HepG2 (cell line): ENCODE measurements around the gene CCDC167. TPM values are rescaled to one million over a fixed set of nuclear protein-coding genes. Genes with fewer than 3 reads are reported as not detected.

Source experiments
- ADNP ChIP-seq: sonication (generic); formaldehyde crosslinking; IDR thresholded peaks from 2 replicates; pipeline ENCODE4 v1.4.0; 2020; ENCODE audit warnings: missing genetic modification reagents
- CCDC6 ChIP-seq: sonication (generic); formaldehyde crosslinking; IDR thresholded peaks from 2 replicates; pipeline ENCODE4 v1.8.1; 2022; ENCODE audit warnings: mild to moderate bottlenecking, missing genetic modification reagents, moderate library complexity
- GABPB1 ChIP-seq: IDR thresholded peaks from 2 replicates; pipeline ENCODE4 v1.6.1; 2016; ENCODE audit warnings: mild to moderate bottlenecking, missing genetic modification reagents, moderate library complexity, missing compliant biosample characterization
- GATAD1 ChIP-seq: IDR thresholded peaks from 2 replicates; pipeline ENCODE4 v1.6.1; 2016; ENCODE audit warnings: missing genetic modification reagents, missing compliant biosample characterization
- HOXA3 ChIP-seq: sonication (generic); formaldehyde crosslinking; IDR thresholded peaks from 2 replicates; pipeline ENCODE4 v1.5.0; 2020; ENCODE audit warnings: missing genetic modification reagents
- JUNB ChIP-seq: sonication (generic); formaldehyde crosslinking; IDR thresholded peaks from 2 replicates; pipeline ENCODE4 v1.8.0; 2022; ENCODE audit warnings: missing genetic modification reagents, mild to moderate bottlenecking, borderline replicate concordance
- KLF6 ChIP-seq: IDR thresholded peaks from 2 replicates; pipeline ENCODE4 v1.8.0; 2016; ENCODE audit warnings: missing biosample characterization, missing genetic modification reagents
- MLLT10 ChIP-seq: sonication (generic); formaldehyde crosslinking; IDR thresholded peaks from 2 replicates; pipeline ENCODE4 v1.4.0; 2020; ENCODE audit warnings: missing genetic modification reagents
- MTF2 ChIP-seq: sonication (generic); formaldehyde crosslinking; IDR thresholded peaks from 2 replicates; pipeline ENCODE4 v1.5.0; 2020; ENCODE audit warnings: missing genetic modification reagents, borderline replicate concordance
- NFYB ChIP-seq: sonication (generic); formaldehyde crosslinking; IDR thresholded peaks from 2 replicates; pipeline ENCODE4 v1.4.0; 2020; ENCODE audit warnings: missing genetic modification reagents
- NFYC ChIP-seq: IDR thresholded peaks from 2 replicates; pipeline ENCODE4 v1.6.1; 2016; ENCODE audit warnings: missing genetic modification reagents, missing compliant biosample characterization
- RNF2 ChIP-seq: fragments of 450-650 bp; conservative IDR thresholded peaks from 2 replicates; pipeline ENCODE4 v1.6.1; 2016; ENCODE audit warnings: low read depth
- SALL1 ChIP-seq: sonication (generic); formaldehyde crosslinking; IDR thresholded peaks from 2 replicates; pipeline ENCODE4 v1.8.0; 2022; ENCODE audit warnings: mild to moderate bottlenecking, missing genetic modification reagents
- SIN3A ChIP-seq: IDR thresholded peaks from 2 replicates; pipeline ENCODE4 v1.6.1; 2011; ENCODE audit warnings: low read depth, mild to moderate bottlenecking, control low read depth, low read length, borderline replicate concordance
- SMC3 ChIP-seq: IDR thresholded peaks from 2 replicates; pipeline ENCODE4 v1.6.1; 2011; ENCODE audit warnings: low read length, improper control_type of control experiment
- SP1 ChIP-seq, 2 experiments: fragments of 450-650 bp in 1 of 2; sonication (generic) in 1 of 2; formaldehyde crosslinking in 1 of 2; IDR thresholded peaks; 2 replicates each; pipeline versions ENCODE4 v1.4.0 to v1.6.1; 2016 to 2020; ENCODE audit warnings: missing genetic modification reagents in 1 of 2
- ZBTB4 ChIP-seq: sonication (generic); formaldehyde crosslinking; IDR thresholded peaks from 2 replicates; pipeline ENCODE4 v1.4.0; 2020; ENCODE audit warnings: missing genetic modification reagents, mild to moderate bottlenecking, borderline replicate concordance
- ZNF230 ChIP-seq: sonication (generic); formaldehyde crosslinking; IDR thresholded peaks from 2 replicates; pipeline ENCODE4 v1.4.0; 2020; ENCODE audit warnings: mild to moderate bottlenecking, missing genetic modification reagents
- ZNF354B ChIP-seq: sonication (generic); formaldehyde crosslinking; IDR thresholded peaks from 2 replicates; pipeline ENCODE4 v1.8.0; 2022; ENCODE audit warnings: mild to moderate bottlenecking, missing genetic modification reagents
- ZNF552 ChIP-seq: sonication (generic); formaldehyde crosslinking; IDR thresholded peaks from 2 replicates; pipeline ENCODE4 v1.9.0; 2022; ENCODE audit warnings: missing genetic modification reagents, mild to moderate bottlenecking, borderline replicate concordance
- ZNF781 ChIP-seq: sonication (generic); formaldehyde crosslinking; IDR thresholded peaks from 2 replicates; pipeline ENCODE4 v1.5.1; 2020; ENCODE audit warnings: borderline replicate concordance, mild to moderate bottlenecking, missing genetic modification reagents; ENCODE audit errors: not compliant biosample characterization
- ZNF891 ChIP-seq: sonication (generic); formaldehyde crosslinking; IDR thresholded peaks from 2 replicates; pipeline ENCODE4 v1.5.0; 2020; ENCODE audit warnings: mild to moderate bottlenecking, missing genetic modification reagents
- polyA plus RNA-seq, 8 experiments: library from polyadenylated mRNA; depleted of rRNA in 3 of 8; stranded (reverse) in 7 of 8; unstranded in 1 of 8; fragments of >200 nt; fragmentation: Illumina TruSeq in 4 of 8; extraction: Trizol in 4 of 8; gene quantifications; 2 replicates each; pipeline versions ENCODE4 v1.2.1 to v1.2.3, GENCODE V29; 2011 to 2016; ENCODE audit warnings: low read depth in 4 of 8, missing spikeins in 1 of 8, mixed read lengths in 1 of 8; ENCODE audit not compliant: insufficient read depth in 1 of 8
- total RNA-seq, 5 experiments: library from RNA; depleted of rRNA; stranded (reverse); fragments of >200 nt; fragmentation: Illumina TruSeq; extraction: Trizol; gene quantifications; 2 replicates each; pipeline ENCODE4 v1.2.3, GENCODE V29; 2016; ENCODE audit warnings: low read depth in 1 of 5
- TF ChIP-seq, protein P1 (sequence below): sonication (generic); formaldehyde crosslinking; IDR thresholded peaks from 2 replicates; pipeline ENCODE4 v1.4.0; 2020; ENCODE audit warnings: missing genetic modification reagents
- TF ChIP-seq, protein P2 (sequence below): sonication (generic); formaldehyde crosslinking; IDR thresholded peaks from 2 replicates; pipeline ENCODE4 v1.4.0; 2020; ENCODE audit warnings: mild to moderate bottlenecking, low read depth, missing genetic modification reagents
- TF ChIP-seq, protein P3 (sequence below): sonication (generic); formaldehyde crosslinking; IDR thresholded peaks from 2 replicates; pipeline ENCODE4 v1.4.0; 2020; ENCODE audit warnings: mild to moderate bottlenecking, missing genetic modification reagents

The CCDC167 gene
- total and polyA plus RNA-seq, 2 of the 13 experiments (the other 11 are each of a cell fraction or from before 2014, with no cell fraction given): 48.4 to 66.8 TPM

GRCh38 chr6:37499433-37500293, at the start of gene CCDC167 (continued):
- 0 out of 2 replicates have a peak, but pooled peaks have one; percentile 52 for TF ChIP-seq RNF2
- no peak for TF ChIP-seq ADNP (CRISPR knock-in tag)
- TF ChIP-seq, protein P1, sequence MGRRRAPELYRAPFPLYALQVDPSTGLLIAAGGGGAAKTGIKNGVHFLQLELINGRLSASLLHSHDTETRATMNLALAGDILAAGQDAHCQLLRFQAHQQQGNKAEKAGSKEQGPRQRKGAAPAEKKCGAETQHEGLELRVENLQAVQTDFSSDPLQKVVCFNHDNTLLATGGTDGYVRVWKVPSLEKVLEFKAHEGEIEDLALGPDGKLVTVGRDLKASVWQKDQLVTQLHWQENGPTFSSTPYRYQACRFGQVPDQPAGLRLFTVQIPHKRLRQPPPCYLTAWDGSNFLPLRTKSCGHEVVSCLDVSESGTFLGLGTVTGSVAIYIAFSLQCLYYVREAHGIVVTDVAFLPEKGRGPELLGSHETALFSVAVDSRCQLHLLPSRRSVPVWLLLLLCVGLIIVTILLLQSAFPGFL (CRISPR knock-in tag): no peak
- peak; percentile 91 for TF ChIP-seq NFYC (CRISPR knock-in tag)
- TF ChIP-seq MLLT10 (CRISPR knock-in tag): no peak
- no peak for TF ChIP-seq SP1 (IDR thresholded peaks at IDR 0.05)
- TF ChIP-seq SP1 (CRISPR knock-in tag; IDR thresholded peaks at IDR 0.05): peak; percentile 80
- peak; percentile 87 for TF ChIP-seq GATAD1 (CRISPR knock-in tag)
- TF ChIP-seq MTF2 (CRISPR knock-in tag): no peak
- 0 out of 2 replicates have a peak, but pooled peaks have one; percentile 34 for TF ChIP-seq ZBTB4 (CRISPR knock-in tag)
- peak; percentile 6; the same call in 1 of the 2 replicates for TF ChIP-seq SMC3
- TF ChIP-seq, protein P2, sequence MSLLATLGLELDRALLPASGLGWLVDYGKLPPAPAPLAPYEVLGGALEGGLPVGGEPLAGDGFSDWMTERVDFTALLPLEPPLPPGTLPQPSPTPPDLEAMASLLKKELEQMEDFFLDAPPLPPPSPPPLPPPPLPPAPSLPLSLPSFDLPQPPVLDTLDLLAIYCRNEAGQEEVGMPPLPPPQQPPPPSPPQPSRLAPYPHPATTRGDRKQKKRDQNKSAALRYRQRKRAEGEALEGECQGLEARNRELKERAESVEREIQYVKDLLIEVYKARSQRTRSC (CRISPR knock-in tag): no peak
- no peak for TF ChIP-seq ZNF354B
- TF ChIP-seq HOXA3 (CRISPR knock-in tag): peak; percentile 97
- peak; percentile 73 for TF ChIP-seq ZNF781 (CRISPR knock-in tag)
- TF ChIP-seq CCDC6 (CRISPR knock-in tag): 0 out of 2 replicates have a peak, but pooled peaks have one; percentile 54
- peak; percentile 57; the same call in 1 of the 2 replicates for TF ChIP-seq SALL1 (CRISPR knock-in tag)
- TF ChIP-seq KLF6: no peak
- peak; percentile 72; the same call in 1 of the 2 replicates for TF ChIP-seq ZNF230 (CRISPR knock-in tag)
- no peak for TF ChIP-seq ZNF552 (CRISPR knock-in tag)
- TF ChIP-seq SIN3A: 0 out of 2 replicates have a peak, but pooled peaks have one; percentile 3
- peak; percentile 65 for TF ChIP-seq GABPB1 (CRISPR knock-in tag)
- TF ChIP-seq JUNB (CRISPR knock-in tag): no peak
- peak; percentile 48 for TF ChIP-seq ZNF891
- TF ChIP-seq, protein P3, sequence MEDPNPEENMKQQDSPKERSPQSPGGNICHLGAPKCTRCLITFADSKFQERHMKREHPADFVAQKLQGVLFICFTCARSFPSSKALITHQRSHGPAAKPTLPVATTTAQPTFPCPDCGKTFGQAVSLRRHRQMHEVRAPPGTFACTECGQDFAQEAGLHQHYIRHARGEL: peak; percentile 39; the same call in 1 of the 2 replicates
- TF ChIP-seq NFYB: peak; percentile 86
